Measurements from ENCODE around the gene RASSF1.

RASSF1 gene

GRCh38 chr3:50340448-50341329, at the start of gene RASSF1:
Gene RASSF1 (minus strand): TSS chr3:50340836. CDS start chr3:50340805, 31 bp downstream.
- no peak for TF ChIP-seq CTCF (IDR thresholded peaks at IDR 0.05)

- TF ChIP-seq CTCF (IDR thresholded peaks at IDR 0.05): no peak
Observed at GRCh38 chr3:50389414-50389767, 48.8 kb upstream of the RASSF1 start.

- no peak for TF ChIP-seq CTCF (IDR thresholded peaks at IDR 0.05)
Observed at GRCh38 chr3:50388720-50389413, 48.2 kb upstream of the RASSF1 start.

- no peak for TF ChIP-seq CTCF (IDR thresholded peaks at IDR 0.05)
Observed at GRCh38 chr3:50388016-50388719, 47.5 kb upstream of the RASSF1 start.

- TF ChIP-seq CTCF (IDR thresholded peaks at IDR 0.05): no peak
Observed at GRCh38 chr3:50385754-50386153, 45.1 kb upstream of the RASSF1 start.

- TF ChIP-seq CTCF (IDR thresholded peaks at IDR 0.05): no peak
Observed at GRCh38 chr3:50383750-50384149, 43.1 kb upstream of the RASSF1 start.

GRCh38 chr3:50382722-50383121, 42.1 kb upstream of the RASSF1 start:
- TF ChIP-seq CTCF (IDR thresholded peaks at IDR 0.05): no peak
